ENCODE results near the gene SPINK6. TPM values are rescaled to one million over a fixed set of nuclear protein-coding genes. Genes with fewer than 3 reads are reported as not detected.
A peak's percentile ranks its signal among the peaks of the same experiment; 100 is the strongest.

Gene SPINK6
- total RNA-seq (2014; rRNA removed; shearing (Covaris generic)) = 0.89 and 2.4 TPM in 2 replicates

GRCh38 chr5:148202531-148203203 is at the start of gene SPINK6:
SPINK6 (plus strand) TSS chr5:148203042; CDS start chr5:148203097, 55 bp downstream.
- DNase-seq (ENCODE audit: low spot score) = peak; percentile 83

GRCh38 chr5:148156609-148157008 is 46.2 kb upstream of the SPINK6 start:
- no peak for DNase-seq (ENCODE audit: low spot score)

- no peak for DNase-seq (ENCODE audit: low spot score)
Measured at GRCh38 chr5:148162038-148162437, 40.8 kb upstream of the SPINK6 start.

GRCh38 chr5:148163345-148163744 is 39.5 kb upstream of the SPINK6 start:
- DNase-seq (ENCODE audit: low spot score) = no peak

GRCh38 chr5:148166550-148167283 is 36.1 kb upstream of the SPINK6 start:
- DNase-seq (ENCODE audit: low spot score) = no peak

- no peak for DNase-seq (ENCODE audit: low spot score)
Measured at GRCh38 chr5:148168246-148168645, 34.6 kb upstream of the SPINK6 start, which contains the start of gene SPINK14. SPINK14 (plus strand) TSS chr5:148168546; CDS start chr5:148169733, 1,187 bp downstream.

GRCh38 chr5:148172377-148172776 is 30.5 kb upstream of the SPINK6 start:
- no peak for DNase-seq (ENCODE audit: low spot score)

GRCh38 chr5:148176480-148176879 is 26.4 kb upstream of the SPINK6 start:
- no peak for DNase-seq (ENCODE audit: low spot score)

- DNase-seq (ENCODE audit: low spot score) = no peak
Measured at GRCh38 chr5:148177207-148177606, 25.6 kb upstream of the SPINK6 start.

GRCh38 chr5:148179234-148179824 is 23.5 kb upstream of the SPINK6 start:
- DNase-seq (ENCODE audit: low spot score) = peak; percentile 72

- DNase-seq (ENCODE audit: low spot score) = peak; percentile 30
Measured at GRCh38 chr5:148186248-148187003, 16.4 kb upstream of the SPINK6 start.

- DNase-seq (ENCODE audit: low spot score) = no peak
Measured at GRCh38 chr5:148191010-148191409, 11.8 kb upstream of the SPINK6 start.

- DNase-seq (ENCODE audit: low spot score) = no peak
Measured at GRCh38 chr5:148193202-148193601, 9.6 kb upstream of the SPINK6 start.

GRCh38 chr5:148201151-148201550 is 1.7 kb upstream of the SPINK6 start:
- no peak for DNase-seq (ENCODE audit: low spot score)

- no peak for DNase-seq (ENCODE audit: low spot score)
Measured at GRCh38 chr5:148205044-148205806, 2.4 kb downstream of the SPINK6 start.

GRCh38 chr5:148205865-148206264 is 3.0 kb downstream of the SPINK6 start:
- DNase-seq (ENCODE audit: low spot score) = no peak

- DNase-seq (ENCODE audit: low spot score) = no peak
Measured at GRCh38 chr5:148206620-148207019, 3.8 kb downstream of the SPINK6 start.

- DNase-seq (ENCODE audit: low spot score) = no peak
Measured at GRCh38 chr5:148208226-148208625, 5.4 kb downstream of the SPINK6 start.

GRCh38 chr5:148209151-148209770 is 6.4 kb downstream of the SPINK6 start:
- no peak for DNase-seq (ENCODE audit: low spot score)

GRCh38 chr5:148214665-148215185 is 11.9 kb downstream of the SPINK6 start:
- no peak for DNase-seq (ENCODE audit: low spot score)

GRCh38 chr5:148221508-148221907 is 18.7 kb downstream of the SPINK6 start:
- no peak for DNase-seq (ENCODE audit: low spot score)

Measured in A172 (cell line).